Activated CD8-positive, alpha-beta memory T cell treated with anti-CD3 and anti-CD28 coated beads for 1 hour (primary cell): ENCODE data around the gene ALS2.
"Not testable (repeated sequence)": the region's sequence is repeated elsewhere in the genome, so short reads cannot be mapped to it uniquely, and the experiment has no call there.

Experiments
- DNase-seq, 2 donors: peaks; one replicate each; pipeline ENCODE4 v3.0.0-alpha.2; 2020; ENCODE audit warnings: low read depth in 1 of 2; ENCODE audit errors: extremely low read depth in 1 of 2

Gene ALS2

DNA sequence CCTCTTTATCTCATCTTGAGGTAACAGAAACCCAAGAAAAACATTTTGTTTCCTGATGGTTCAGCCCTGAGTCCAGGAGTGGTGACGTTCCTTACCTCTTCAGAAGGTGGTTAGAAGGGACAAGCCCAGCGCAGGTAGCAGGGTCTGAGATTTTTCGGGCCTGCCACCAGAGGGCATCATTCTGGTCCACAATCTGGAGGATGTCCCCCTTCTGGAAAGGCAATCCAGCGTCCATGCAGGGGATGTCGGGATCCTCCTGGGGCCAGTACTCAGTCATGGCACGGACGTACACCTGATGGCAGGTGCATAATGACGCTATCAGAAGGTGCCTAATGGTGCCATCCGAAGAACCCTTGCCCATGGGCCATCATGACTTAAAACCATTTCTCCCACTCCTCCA lies 100.0 kb downstream of the ALS2 start:
- no peak for DNase-seq

DNA sequence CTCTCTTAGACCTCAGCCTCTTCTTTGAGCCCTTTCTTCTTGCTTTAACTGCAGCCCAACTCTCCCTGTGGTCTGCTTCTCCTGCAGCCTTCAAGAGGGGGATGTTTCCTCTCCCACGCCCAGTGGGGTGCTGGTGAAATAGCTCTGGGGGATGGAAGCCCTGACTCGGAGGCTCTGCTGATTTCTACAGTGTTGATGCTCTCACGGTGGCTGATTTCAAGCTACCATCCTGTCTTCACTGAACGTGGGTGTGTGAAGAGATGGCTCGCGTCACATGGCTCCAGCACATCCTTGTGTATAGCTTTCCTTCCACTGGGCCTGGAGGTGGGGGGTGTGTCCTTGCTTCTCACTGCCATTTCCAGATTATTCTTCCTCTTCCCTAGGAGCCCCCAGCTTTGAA lies 102.3 kb downstream of the ALS2 start:
- no peak for DNase-seq

DNA sequence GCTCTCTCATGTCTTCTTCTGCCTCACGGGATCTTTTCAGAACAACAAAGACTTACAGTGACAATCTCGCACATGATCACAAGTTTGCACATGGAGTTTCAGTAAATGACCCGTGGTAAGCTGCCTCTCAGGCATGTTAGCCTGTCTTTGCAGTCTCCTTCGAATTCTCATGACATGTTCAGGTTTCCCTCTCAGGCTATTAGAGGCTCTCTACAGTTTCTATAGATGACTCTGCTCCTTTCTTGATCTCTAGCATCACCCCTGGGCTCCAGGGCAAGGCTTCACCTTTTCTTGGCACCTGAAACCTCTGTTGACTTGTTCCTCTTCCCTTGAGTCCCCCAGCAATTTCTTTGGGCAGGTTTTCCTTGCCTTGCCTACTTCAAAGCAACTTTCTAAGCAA lies 105.3 kb downstream of the ALS2 start:
- no peak for DNase-seq

- DNase-seq, result no peak
Measured at GRCh38 chr2:201674794-201675193, 105.9 kb downstream of the ALS2 start.

GRCh38 chr2:201674298-201674697 lies 106.4 kb downstream of the ALS2 start:
- no peak for DNase-seq

DNA sequence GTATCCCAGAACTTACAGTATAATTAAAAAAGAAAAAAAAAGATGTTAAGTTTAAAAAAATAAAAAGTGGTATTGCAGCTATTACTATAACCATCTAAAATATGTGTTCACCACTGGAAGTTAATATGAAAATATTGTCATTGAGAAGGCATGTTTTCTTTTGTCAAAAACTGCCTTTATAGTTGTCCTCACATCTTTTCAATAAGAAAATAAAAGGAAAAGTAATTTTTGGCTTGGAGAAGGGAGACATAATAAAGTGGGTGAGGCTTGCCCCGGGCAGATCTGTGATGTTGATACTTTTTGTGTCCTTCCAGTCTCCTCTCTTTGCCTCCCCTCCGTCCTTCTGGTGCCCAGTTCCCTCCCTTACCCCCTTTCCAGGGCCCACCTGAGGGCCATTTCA lies 107.2 kb downstream of the ALS2 start:
- no peak for DNase-seq

DNA sequence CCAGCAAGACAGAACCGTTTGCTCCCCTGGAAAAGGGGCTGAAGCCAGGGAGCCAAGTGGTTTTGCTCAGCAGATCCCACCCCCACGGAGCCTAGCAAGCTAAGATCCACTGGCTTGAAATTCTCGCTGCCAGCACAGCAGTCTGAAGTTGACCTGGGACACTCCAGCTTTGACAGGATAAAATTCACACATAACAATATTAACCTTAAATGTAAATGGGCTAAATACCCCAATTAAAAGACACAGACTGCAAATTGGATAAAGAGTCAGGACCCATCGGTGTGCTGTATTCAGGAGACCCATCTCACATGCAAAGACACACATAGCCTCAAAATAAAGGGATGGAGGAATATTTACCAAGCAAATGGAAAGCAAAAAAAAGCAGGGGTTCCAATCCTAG lies 109.5 kb downstream of the ALS2 start:
- DNase-seq, result not testable (repeated sequence)

DNA sequence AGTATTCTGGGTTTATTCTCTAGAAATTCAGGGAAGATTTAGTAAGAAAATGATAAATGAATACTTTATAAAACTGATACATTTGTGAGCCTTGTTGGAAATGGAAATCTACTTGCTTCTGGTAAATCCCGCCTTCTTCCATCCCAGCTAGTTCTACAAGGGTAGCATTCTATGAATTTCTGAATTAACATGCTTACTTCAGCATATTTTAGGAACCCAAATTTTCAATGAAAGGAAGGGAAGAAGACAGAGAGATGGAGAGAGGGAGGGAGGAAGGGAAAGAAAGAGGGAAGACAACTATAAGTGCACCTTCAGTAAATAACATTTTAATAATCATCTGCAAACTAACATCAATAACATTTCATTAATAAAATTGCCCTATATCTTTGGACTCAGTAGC lies 110.9 kb downstream of the ALS2 start:
- no peak for DNase-seq

GRCh38 chr2:201668402-201668910 lies 112.3 kb downstream of the ALS2 start:
- DNase-seq, result no peak

DNA sequence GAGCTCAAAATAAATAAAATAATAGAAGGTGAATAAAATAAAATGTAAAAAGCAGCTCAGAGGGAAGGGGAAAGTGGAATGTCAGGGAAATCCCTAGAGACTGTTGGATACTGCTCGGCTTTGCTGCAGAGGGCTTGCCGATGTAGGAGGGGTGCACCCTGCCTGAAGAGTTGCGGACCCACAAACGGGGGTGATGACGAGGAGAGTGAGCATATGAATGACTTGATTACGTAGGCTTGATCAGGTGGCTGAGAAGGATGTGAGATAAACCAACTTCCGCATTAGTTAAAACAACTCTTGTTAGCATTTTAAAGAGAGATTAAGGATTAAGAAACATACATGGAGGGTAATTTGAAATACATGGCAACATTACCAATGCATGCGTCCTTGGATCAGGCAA lies 116.4 kb downstream of the ALS2 start:
- no peak for DNase-seq

GRCh38 chr2:201661366-201661765 lies 119.4 kb downstream of the ALS2 start:
- no peak for DNase-seq

GRCh38 chr2:201660293-201660895 lies 120.3 kb downstream of the ALS2 start:
- no peak for DNase-seq

GRCh38 chr2:201656740-201657139 lies 124.0 kb downstream of the ALS2 start:
- no peak for DNase-seq

GRCh38 chr2:201656102-201656501 lies 124.6 kb downstream of the ALS2 start:
- DNase-seq, result no peak

GRCh38 chr2:201654616-201655384 lies 125.9 kb downstream of the ALS2 start:
- DNase-seq, result no peak

DNA sequence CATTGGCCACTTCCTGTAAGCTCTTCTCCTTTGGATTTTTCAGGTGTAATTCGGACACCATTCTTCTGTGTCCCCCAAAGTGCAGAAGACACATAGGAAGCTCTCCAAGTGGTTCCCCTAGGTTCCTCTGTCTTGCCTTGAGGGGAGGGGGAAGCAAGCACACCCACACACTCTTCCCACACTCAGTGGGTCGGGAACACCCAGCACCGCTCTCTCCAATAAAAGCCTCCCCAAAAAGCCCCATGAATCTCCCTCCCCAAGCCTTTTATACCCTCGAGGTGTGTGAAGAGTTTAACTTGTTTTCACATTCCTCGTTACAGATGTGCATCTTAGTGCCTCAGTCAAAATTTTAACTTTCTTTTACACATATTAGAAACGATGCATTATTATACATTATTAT lies 127.5 kb downstream of the ALS2 start:
- no peak for DNase-seq
